Measurements from ENCODE around the gene SLC44A1. TPM values are rescaled to one million over a fixed set of nuclear protein-coding genes. Genes with fewer than 3 reads are reported as not detected.

SLC44A1 gene
- total and polyA plus RNA-seq, 8 donors = 58.0 to 79.8 (median 73.9) TPM

DNA sequence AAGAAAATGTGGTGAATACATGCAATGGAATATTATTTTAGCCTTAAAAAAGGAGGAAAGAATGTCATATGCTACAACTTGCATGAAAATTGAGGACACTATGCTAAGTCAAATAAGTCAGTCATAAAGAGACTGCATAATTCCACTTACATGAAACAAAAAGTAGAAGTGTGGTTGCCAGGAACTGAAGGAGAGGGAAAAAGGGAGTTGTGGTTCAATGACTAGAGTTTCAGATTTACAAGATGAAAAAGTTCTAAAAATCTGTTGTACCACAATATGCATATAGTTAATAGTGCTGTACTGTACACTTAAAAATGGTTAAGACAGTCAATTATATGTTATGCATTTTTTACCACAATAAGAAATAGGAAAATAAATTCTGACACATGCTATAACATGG, 95.4 kb downstream of the SLC44A1 start:
- Histone ChIP-seq H3K9me3 (no peaks in the 10 kb centered on the region), H3K27ac (no peak overlapping the region), H3K4me3 (no peak overlapping the region), H3K4me1 (peaks cover 0 to 11% of the 10 kb centered on the region in 2 donors), H3K27me3 (no peaks in the 10 kb centered on the region), H3K36me3 (peaks cover 0 to 19% of the 10 kb centered on the region in 2 donors)
- intact Hi-C loops (cut with DNase I) = no loop called here
- ATAC-seq (no peak), DNase-seq (no peak)
- TF ChIP-seq, protein P1, sequence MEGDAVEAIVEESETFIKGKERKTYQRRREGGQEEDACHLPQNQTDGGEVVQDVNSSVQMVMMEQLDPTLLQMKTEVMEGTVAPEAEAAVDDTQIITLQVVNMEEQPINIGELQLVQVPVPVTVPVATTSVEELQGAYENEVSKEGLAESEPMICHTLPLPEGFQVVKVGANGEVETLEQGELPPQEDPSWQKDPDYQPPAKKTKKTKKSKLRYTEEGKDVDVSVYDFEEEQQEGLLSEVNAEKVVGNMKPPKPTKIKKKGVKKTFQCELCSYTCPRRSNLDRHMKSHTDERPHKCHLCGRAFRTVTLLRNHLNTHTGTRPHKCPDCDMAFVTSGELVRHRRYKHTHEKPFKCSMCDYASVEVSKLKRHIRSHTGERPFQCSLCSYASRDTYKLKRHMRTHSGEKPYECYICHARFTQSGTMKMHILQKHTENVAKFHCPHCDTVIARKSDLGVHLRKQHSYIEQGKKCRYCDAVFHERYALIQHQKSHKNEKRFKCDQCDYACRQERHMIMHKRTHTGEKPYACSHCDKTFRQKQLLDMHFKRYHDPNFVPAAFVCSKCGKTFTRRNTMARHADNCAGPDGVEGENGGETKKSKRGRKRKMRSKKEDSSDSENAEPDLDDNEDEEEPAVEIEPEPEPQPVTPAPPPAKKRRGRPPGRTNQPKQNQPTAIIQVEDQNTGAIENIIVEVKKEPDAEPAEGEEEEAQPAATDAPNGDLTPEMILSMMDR (IDR thresholded peaks at IDR 0.05) = no peak

- H3K27me3 ChIP-seq = no peaks in the 10 kb centered on the region
- ATAC-seq = peak; percentile 79
- H3K9me3 ChIP-seq = no peaks in the 10 kb centered on the region
- no peak for DNase-seq
- intact Hi-C loops (cut with DNase I) = no loop called here
- peak overlapping the region in 1 of 2 donors; percentile 6 for H3K27ac ChIP-seq
- peaks cover 0 to 13% of the 10 kb centered on the region in 2 donors for H3K36me3 ChIP-seq
- H3K4me1 ChIP-seq = peaks cover 0 to 11% of the 10 kb centered on the region in 2 donors
- TF ChIP-seq, protein P1 (IDR thresholded peaks at IDR 0.05) = no peak
- no peak overlapping the region for H3K4me3 ChIP-seq
Measured at GRCh38 chr9:105341434-105342146, 97.1 kb downstream of the SLC44A1 start.

- intact Hi-C loops (cut with DNase I) = no loop called here
- Histone ChIP-seq H3K27me3 (no peaks in the 10 kb centered on the region), H3K27ac (peak overlapping the region in 1 of 2 donors; percentile 6), H3K4me3 (no peak overlapping the region), H3K36me3 (peaks cover 0 to 8% of the 10 kb centered on the region in 2 donors), H3K9me3 (no peaks in the 10 kb centered on the region), H3K4me1 (peaks cover 0 to 11% of the 10 kb centered on the region in 2 donors)
- TF ChIP-seq, protein P1 (IDR thresholded peaks at IDR 0.05) = no peak
- DNase-seq (no peak), ATAC-seq (no peak)
Measured at GRCh38 chr9:105342147-105342505, 97.7 kb downstream of the SLC44A1 start.

GRCh38 chr9:105344283-105344682, 99.8 kb downstream of the SLC44A1 start:
- TF ChIP-seq, protein P1 (IDR thresholded peaks at IDR 0.05) = no peak
- intact Hi-C loops (cut with DNase I) = no loop called here
- H3K27ac ChIP-seq = no peak overlapping the region
- no peaks in the 10 kb centered on the region for H3K27me3 ChIP-seq
- no peak overlapping the region for H3K4me3 ChIP-seq
- no peaks in the 10 kb centered on the region for H3K36me3 ChIP-seq
- peaks cover 0 to 11% of the 10 kb centered on the region in 2 donors for H3K4me1 ChIP-seq
- no peaks in the 10 kb centered on the region for H3K9me3 ChIP-seq
- ATAC-seq (no peak), DNase-seq (no peak)

DNA sequence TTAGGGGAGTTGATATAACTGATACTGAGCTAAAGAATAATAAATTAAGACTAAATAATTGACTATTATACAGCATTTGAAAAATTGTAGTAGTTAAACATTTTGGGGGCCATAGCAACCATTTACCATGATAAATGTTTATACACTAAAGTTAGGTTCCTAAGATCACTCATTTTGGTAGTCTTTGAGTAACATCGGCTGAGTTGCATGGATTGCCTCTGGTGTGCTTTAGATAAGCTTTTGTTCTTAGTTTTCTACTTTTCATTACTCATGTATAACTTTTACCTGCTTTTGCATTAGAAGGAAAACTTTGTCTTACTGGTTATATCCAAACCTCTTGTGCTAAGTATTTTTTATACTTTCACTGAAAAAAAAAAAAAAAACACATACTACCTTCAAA, 101.2 kb downstream of the SLC44A1 start:
- ATAC-seq (no peak), DNase-seq (no peak)
- no peak overlapping the region for H3K27ac ChIP-seq
- peaks cover 0 to 11% of the 10 kb centered on the region in 2 donors for H3K4me1 ChIP-seq
- no peaks in the 10 kb centered on the region for H3K36me3 ChIP-seq
- TF ChIP-seq, protein P1 (IDR thresholded peaks at IDR 0.05) = no peak
- no peaks in the 10 kb centered on the region for H3K27me3 ChIP-seq
- intact Hi-C loops (cut with DNase I) = no loop called here
- no peaks in the 10 kb centered on the region for H3K9me3 ChIP-seq
- H3K4me3 ChIP-seq = no peak overlapping the region

All from left lung (tissue), 10 donors.